Liver (tissue), 9 donors: ENCODE measurements around the gene RPTOR. TPM values are rescaled to one million over a fixed set of nuclear protein-coding genes. Genes with fewer than 3 reads are reported as not detected.

Experiments used
- DNase-seq: peaks from one replicate; pipeline ENCODE4 v3.0.0-alpha.2; 2017; ENCODE audit warnings: low spot score
- H3K27ac ChIP-seq, 2 donors: one replicate each; pipeline ENCODE4 v1.7.0; 2013; ENCODE audit warnings: inconsistent platforms in 2 of 2, low read length in 2 of 2, control low read depth in 1 of 2, low read depth in 1 of 2, mild to moderate bottlenecking in 1 of 2
- H3K27me3 ChIP-seq, 4 donors: one replicate each; pipeline versions ENCODE4 v1.6.1 to v1.7.0; 2013; ENCODE audit warnings: low read length in 3 of 4, inconsistent platforms in 1 of 4, mild to moderate bottlenecking in 1 of 4, moderate library complexity in 1 of 4; ENCODE audit not compliant: control insufficient read depth in 4 of 4, insufficient read depth in 4 of 4
- H3K36me3 ChIP-seq, 4 donors: one replicate each; pipeline versions ENCODE4 v1.6.1 to v1.7.0; 2013; ENCODE audit warnings: low read length in 3 of 4, mild to moderate bottlenecking in 3 of 4, low read depth in 1 of 4, moderate library complexity in 1 of 4; ENCODE audit not compliant: control insufficient read depth in 4 of 4, insufficient read depth in 3 of 4
- H3K4me1 ChIP-seq, 4 donors: one replicate each; pipeline versions ENCODE4 v1.6.1 to v1.7.0; 2013; ENCODE audit warnings: low read length in 3 of 4, mild to moderate bottlenecking in 3 of 4, moderate library complexity in 1 of 4; ENCODE audit not compliant: control insufficient read depth in 4 of 4, insufficient read depth in 4 of 4
- H3K4me3 ChIP-seq, 3 donors: one replicate each; pipeline versions ENCODE4 v1.6.1 to v1.7.0; 2013; ENCODE audit warnings: low read length in 3 of 3, control low read depth in 1 of 3, low read depth in 1 of 3, mild to moderate bottlenecking in 1 of 3
- H3K9ac ChIP-seq, 2 donors: one replicate each; pipeline ENCODE4 v1.7.0; 2013; ENCODE audit warnings: low read length in 2 of 2, mild to moderate bottlenecking in 2 of 2, moderate library complexity in 2 of 2, control low read depth in 1 of 2, low read depth in 1 of 2
- H3K9me3 ChIP-seq, 4 donors: one replicate each; pipeline versions ENCODE4 v1.6.1 to v1.7.0; 2013; ENCODE audit warnings: low read length in 3 of 4; ENCODE audit not compliant: control insufficient read depth in 4 of 4
- EGR1 ChIP-seq, 2 donors: IDR thresholded peaks; 2 replicates each; pipeline ENCODE4 v1.6.1; 2016 to 2018; ENCODE audit warnings: antibody characterized with exemption in 2 of 2, low read depth in 2 of 2
- FOXA1 ChIP-seq: IDR thresholded peaks from 2 replicates; pipeline ENCODE4 v1.6.1; 2016; ENCODE audit warnings: antibody characterized with exemption
- FOXA2 ChIP-seq: IDR thresholded peaks from 2 replicates; pipeline ENCODE4 v1.6.1; 2016; ENCODE audit warnings: antibody characterized with exemption
- JUND ChIP-seq, 2 donors: IDR thresholded peaks; 2 replicates each; pipeline ENCODE4 v1.6.1; 2016; ENCODE audit warnings: antibody characterized with exemption in 2 of 2
- NR2F2 ChIP-seq: IDR thresholded peaks from 2 replicates; pipeline ENCODE4 v1.6.1; 2016; ENCODE audit warnings: antibody characterized with exemption
- RXRA ChIP-seq, 2 donors: IDR thresholded peaks; 2 replicates each; pipeline ENCODE4 v1.6.1; 2017 to 2018; ENCODE audit warnings: antibody characterized with exemption in 2 of 2, mild to moderate bottlenecking in 1 of 2
- SP1 ChIP-seq: IDR thresholded peaks from 2 replicates; pipeline ENCODE4 v1.6.1; 2018; ENCODE audit warnings: antibody characterized with exemption, mild to moderate bottlenecking
- TAF1 ChIP-seq: conservative IDR thresholded peaks from 2 replicates; pipeline ENCODE4 v1.6.1; 2016; ENCODE audit warnings: antibody characterized with exemption, mild to moderate bottlenecking
- YY1 ChIP-seq: IDR thresholded peaks from 2 replicates; pipeline ENCODE4 v1.6.1; 2016; ENCODE audit warnings: antibody characterized with exemption, mild to moderate bottlenecking
- WGBS: extraction: QIAGEN DNeasy Blood & Tissue Kit; methylation state at CpG from one replicate; pipeline ENCODE4 v1.1.7; 2013; 5-methylcytosine and 5-hydroxymethylcytosine counted together
- polyA plus RNA-seq, 2 donors: library from polyadenylated mRNA; stranded (reverse) in 1 of 2; unstranded in 1 of 2; fragments of 200-250 nt in 1 of 2; fragments of >200 nt in 1 of 2; fragmentation: Nextera tagmentation in 1 of 2; extraction: Ambion mirVana in 1 of 2; gene quantifications; one replicate each; pipeline versions ENCODE4 v1.2.1 to v1.2.3, GENCODE V29; 2013 to 2015
- total RNA-seq, 2 donors: library from RNA; depleted of rRNA; stranded (reverse); fragments of >200 nt; gene quantifications; one replicate each; pipeline ENCODE4 v1.2.3, GENCODE V29; 2014
- TF ChIP-seq, protein P1 (sequence below): IDR thresholded peaks from 2 replicates; pipeline ENCODE4 v1.6.1; 2016; ENCODE audit warnings: antibody characterized with exemption
- TF ChIP-seq, protein P2 (sequence below): IDR thresholded peaks from 2 replicates; pipeline ENCODE4 v1.6.1; 2016; ENCODE audit warnings: antibody characterized with exemption, mild to moderate bottlenecking
- TF ChIP-seq, protein P3 (sequence below): IDR thresholded peaks from 2 replicates; pipeline ENCODE4 v1.6.1; 2016; ENCODE audit warnings: antibody characterized with exemption
- TF ChIP-seq, protein P4 (sequence below): fragments of 150-350 bp; IDR thresholded peaks from 2 replicates; pipeline ENCODE4 v1.5.1; 2017; ENCODE audit warnings: improper control_type of control experiment, low read depth, low read length; ENCODE audit not compliant: missing input control
- donor health status: healthy.
- donor health status: healthy.
- donor health status: healthy.
- donor health status: healthy.
- donor health status: healthy.

Gene RPTOR
- total and polyA plus RNA-seq, 4 donors: 4.8 to 25.4 (median 11.6) TPM

DNA sequence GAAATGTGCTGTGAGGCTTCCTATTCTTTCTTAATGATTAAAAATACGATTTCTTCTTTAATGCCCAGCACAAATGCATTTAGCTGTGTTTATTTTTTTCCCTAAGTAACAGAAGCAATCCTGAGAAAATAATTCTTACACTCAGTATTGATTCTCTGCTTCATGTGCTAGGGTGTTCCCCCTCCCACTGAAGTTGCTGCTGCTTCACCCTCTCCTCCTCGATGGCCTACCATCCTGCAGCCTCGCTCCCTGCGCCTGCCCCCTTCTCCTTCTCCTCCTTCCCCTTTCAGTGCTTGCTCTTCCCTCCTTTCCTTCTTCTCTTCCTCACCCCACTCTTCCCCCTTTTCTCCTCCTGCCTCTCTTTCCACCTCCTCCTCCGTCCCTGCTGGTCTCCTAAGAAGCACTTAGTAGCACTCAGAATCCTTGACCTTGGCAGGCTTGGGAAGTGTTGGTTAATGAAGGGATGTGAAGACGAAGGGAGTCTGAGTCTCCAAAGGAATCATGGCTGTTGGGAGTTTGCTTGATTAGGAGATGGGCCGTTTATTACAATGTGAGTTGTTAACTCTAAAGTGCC is 119.7 kb downstream of the RPTOR start:
- Histone ChIP-seq H3K27me3 (no peaks in the 10 kb centered on the region), H3K27ac (no peak overlapping the region), H3K9me3 (no peaks in the 10 kb centered on the region), H3K36me3 (no peaks in the 10 kb centered on the region), H3K9ac (no peak overlapping the region), H3K4me1 (no peaks in the 10 kb centered on the region), H3K4me3 (no peak overlapping the region)
- WGBS: 69% methylated on average over 7 of the region's 7 CpGs
- no peak for DNase-seq
- TF ChIP-seq, protein P1, sequence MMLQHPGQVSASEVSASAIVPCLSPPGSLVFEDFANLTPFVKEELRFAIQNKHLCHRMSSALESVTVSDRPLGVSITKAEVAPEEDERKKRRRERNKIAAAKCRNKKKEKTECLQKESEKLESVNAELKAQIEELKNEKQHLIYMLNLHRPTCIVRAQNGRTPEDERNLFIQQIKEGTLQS: no peak
- no peak for TF ChIP-seq TAF1
- TF ChIP-seq SP1: no peak
- no peak for TF ChIP-seq FOXA1
- TF ChIP-seq NR2F2: no peak
- TF ChIP-seq FOXA2: no peak
- TF ChIP-seq, protein P2, sequence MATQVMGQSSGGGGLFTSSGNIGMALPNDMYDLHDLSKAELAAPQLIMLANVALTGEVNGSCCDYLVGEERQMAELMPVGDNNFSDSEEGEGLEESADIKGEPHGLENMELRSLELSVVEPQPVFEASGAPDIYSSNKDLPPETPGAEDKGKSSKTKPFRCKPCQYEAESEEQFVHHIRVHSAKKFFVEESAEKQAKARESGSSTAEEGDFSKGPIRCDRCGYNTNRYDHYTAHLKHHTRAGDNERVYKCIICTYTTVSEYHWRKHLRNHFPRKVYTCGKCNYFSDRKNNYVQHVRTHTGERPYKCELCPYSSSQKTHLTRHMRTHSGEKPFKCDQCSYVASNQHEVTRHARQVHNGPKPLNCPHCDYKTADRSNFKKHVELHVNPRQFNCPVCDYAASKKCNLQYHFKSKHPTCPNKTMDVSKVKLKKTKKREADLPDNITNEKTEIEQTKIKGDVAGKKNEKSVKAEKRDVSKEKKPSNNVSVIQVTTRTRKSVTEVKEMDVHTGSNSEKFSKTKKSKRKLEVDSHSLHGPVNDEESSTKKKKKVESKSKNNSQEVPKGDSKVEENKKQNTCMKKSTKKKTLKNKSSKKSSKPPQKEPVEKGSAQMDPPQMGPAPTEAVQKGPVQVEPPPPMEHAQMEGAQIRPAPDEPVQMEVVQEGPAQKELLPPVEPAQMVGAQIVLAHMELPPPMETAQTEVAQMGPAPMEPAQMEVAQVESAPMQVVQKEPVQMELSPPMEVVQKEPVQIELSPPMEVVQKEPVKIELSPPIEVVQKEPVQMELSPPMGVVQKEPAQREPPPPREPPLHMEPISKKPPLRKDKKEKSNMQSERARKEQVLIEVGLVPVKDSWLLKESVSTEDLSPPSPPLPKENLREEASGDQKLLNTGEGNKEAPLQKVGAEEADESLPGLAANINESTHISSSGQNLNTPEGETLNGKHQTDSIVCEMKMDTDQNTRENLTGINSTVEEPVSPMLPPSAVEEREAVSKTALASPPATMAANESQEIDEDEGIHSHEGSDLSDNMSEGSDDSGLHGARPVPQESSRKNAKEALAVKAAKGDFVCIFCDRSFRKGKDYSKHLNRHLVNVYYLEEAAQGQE: no peak
- no peak for TF ChIP-seq EGR1 (IDR thresholded peaks at IDR 0.05; ENCODE audit: low read depth in 2 of 2)
- TF ChIP-seq, protein P3, sequence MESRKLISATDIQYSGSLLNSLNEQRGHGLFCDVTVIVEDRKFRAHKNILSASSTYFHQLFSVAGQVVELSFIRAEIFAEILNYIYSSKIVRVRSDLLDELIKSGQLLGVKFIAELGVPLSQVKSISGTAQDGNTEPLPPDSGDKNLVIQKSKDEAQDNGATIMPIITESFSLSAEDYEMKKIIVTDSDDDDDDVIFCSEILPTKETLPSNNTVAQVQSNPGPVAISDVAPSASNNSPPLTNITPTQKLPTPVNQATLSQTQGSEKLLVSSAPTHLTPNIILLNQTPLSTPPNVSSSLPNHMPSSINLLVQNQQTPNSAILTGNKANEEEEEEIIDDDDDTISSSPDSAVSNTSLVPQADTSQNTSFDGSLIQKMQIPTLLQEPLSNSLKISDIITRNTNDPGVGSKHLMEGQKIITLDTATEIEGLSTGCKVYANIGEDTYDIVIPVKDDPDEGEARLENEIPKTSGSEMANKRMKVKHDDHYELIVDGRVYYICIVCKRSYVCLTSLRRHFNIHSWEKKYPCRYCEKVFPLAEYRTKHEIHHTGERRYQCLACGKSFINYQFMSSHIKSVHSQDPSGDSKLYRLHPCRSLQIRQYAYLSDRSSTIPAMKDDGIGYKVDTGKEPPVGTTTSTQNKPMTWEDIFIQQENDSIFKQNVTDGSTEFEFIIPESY: no peak
- TF ChIP-seq, protein P4, sequence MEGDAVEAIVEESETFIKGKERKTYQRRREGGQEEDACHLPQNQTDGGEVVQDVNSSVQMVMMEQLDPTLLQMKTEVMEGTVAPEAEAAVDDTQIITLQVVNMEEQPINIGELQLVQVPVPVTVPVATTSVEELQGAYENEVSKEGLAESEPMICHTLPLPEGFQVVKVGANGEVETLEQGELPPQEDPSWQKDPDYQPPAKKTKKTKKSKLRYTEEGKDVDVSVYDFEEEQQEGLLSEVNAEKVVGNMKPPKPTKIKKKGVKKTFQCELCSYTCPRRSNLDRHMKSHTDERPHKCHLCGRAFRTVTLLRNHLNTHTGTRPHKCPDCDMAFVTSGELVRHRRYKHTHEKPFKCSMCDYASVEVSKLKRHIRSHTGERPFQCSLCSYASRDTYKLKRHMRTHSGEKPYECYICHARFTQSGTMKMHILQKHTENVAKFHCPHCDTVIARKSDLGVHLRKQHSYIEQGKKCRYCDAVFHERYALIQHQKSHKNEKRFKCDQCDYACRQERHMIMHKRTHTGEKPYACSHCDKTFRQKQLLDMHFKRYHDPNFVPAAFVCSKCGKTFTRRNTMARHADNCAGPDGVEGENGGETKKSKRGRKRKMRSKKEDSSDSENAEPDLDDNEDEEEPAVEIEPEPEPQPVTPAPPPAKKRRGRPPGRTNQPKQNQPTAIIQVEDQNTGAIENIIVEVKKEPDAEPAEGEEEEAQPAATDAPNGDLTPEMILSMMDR: no peak
- no peak for TF ChIP-seq JUND (IDR thresholded peaks at IDR 0.05)
- no peak for TF ChIP-seq YY1

DNA sequence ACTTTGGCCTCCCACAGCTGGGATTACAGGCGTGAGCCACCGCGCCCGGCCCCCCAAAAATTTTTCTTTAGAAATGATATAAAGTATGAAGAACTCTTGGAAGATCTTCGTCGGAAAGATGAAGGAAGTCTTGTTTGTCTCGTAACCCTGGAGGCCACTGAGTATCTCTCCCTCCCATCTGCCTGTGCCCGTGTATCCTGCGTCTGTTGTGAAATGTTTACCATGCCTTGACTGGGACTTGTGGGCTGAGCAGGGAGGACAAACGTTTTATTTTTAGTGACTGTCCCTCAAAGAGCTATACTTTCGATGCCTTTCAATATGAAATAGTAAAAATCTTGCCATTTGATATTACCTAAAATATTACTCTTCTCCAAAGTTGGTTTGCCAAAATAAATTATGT is 121.2 kb downstream of the RPTOR start:
- Histone ChIP-seq H3K9ac (no peak overlapping the region), H3K4me3 (no peak overlapping the region), H3K4me1 (no peaks in the 10 kb centered on the region), H3K9me3 (no peaks in the 10 kb centered on the region), H3K27me3 (no peaks in the 10 kb centered on the region), H3K27ac (no peak overlapping the region), H3K36me3 (no peaks in the 10 kb centered on the region)
- TF ChIP-seq FOXA2: no peak
- TF ChIP-seq RXRA (IDR thresholded peaks at IDR 0.05): no peak
- TF ChIP-seq FOXA1: no peak
- TF ChIP-seq, protein P4: no peak
- 72% methylated on average over 11 of the region's 11 CpGs for WGBS
- DNase-seq: no peak
